NCI-H2171 treated with DMSO at 0.1 percent for 48 hours (cell line): ENCODE results near the gene VPS50.
A peak's percentile ranks its signal among the peaks of the same experiment; 100 is the strongest.

Source experiments
- DNase-seq: peaks from one replicate; lab custom pipeline; 2025; lab: John Stamatoyannopoulos, UW

Gene VPS50, protein sequence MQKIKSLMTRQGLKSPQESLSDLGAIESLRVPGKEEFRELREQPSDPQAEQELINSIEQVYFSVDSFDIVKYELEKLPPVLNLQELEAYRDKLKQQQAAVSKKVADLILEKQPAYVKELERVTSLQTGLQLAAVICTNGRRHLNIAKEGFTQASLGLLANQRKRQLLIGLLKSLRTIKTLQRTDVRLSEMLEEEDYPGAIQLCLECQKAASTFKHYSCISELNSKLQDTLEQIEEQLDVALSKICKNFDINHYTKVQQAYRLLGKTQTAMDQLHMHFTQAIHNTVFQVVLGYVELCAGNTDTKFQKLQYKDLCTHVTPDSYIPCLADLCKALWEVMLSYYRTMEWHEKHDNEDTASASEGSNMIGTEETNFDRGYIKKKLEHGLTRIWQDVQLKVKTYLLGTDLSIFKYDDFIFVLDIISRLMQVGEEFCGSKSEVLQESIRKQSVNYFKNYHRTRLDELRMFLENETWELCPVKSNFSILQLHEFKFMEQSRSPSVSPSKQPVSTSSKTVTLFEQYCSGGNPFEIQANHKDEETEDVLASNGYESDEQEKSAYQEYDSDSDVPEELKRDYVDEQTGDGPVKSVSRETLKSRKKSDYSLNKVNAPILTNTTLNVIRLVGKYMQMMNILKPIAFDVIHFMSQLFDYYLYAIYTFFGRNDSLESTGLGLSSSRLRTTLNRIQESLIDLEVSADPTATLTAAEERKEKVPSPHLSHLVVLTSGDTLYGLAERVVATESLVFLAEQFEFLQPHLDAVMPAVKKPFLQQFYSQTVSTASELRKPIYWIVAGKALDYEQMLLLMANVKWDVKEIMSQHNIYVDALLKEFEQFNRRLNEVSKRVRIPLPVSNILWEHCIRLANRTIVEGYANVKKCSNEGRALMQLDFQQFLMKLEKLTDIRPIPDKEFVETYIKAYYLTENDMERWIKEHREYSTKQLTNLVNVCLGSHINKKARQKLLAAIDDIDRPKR

DNA sequence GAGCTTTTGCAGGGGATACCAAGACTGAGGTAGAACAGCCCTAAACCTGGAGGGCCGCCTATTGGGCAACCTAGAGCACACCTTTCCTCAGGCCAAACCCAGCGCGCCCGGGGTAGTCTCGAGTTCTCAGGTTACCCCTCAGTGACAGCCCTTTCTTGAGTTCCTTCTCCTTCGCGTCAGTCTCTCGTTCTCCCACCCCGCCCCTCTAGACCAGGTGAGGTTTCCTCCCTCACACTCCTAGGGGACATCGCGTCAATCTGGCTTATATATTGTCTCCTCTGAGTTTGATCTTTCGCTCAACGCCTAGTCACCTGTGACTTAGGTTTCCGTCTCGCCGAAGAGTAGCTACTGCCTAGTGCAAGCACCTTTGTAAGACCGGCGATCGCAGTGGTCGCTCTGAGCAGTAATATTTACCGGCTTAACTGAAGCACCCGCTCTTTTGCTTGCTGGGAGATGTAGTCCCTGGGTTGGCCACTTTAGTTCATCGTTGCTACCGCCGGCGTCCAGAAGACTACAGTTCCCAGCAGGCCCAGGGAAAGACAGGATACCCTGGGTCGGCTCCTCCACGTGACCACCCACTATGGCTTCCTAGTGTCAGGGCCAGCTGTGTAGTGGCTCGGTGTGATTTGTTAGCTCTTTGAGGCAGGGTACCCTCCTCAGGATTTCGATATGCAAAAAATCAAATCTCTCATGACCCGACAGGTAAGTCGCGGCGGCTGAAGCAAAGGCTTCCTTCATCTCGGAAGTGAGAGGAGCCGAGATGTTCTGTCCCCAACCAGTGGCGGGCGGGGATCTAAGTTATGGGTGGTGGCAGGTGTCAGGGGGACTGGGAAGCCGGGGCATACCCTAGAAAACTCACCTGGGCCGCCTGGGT, at the start of gene VPS50:
TSS of gene VPS50 (plus strand) at position 568 of the 874 bp plus-strand sequence. CDS start at position 670, 102 bp downstream.
- peak; percentile 99 for DNase-seq

DNA sequence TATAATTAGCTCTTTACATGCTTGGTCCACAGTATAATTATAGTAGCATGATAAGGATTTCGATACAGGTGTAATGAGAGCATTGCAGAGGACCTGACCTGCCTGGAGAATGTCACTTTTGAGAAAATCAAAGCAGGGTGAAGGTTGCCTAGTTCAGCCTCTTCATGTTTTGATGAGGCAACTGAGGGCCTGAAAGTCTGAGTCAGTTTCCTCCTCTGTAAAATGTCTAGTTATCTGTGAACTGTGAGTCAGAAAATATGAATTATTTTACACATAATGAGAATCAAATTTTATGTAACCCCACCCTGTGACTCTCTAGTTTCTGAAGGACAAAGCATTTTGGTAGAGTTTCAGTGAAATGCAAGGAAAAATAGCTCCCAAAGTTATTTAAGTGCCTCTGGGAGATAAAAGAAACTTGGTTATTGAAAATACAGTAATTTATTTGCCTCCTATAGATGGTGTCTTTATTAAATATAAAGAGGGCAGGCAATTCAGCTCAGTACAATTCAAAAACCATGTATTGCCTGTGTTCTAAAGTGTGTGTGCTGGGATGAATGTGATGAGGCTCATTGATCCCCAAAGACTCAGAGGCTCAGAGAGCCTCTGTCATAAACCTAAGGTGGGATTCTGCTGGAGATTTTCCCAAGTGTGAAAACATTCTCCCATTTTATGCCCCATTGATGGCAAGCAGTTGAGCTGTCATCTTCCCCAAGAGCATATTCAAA, 46.7 kb upstream of the VPS50 start:
- DNase-seq = no peak

DNA sequence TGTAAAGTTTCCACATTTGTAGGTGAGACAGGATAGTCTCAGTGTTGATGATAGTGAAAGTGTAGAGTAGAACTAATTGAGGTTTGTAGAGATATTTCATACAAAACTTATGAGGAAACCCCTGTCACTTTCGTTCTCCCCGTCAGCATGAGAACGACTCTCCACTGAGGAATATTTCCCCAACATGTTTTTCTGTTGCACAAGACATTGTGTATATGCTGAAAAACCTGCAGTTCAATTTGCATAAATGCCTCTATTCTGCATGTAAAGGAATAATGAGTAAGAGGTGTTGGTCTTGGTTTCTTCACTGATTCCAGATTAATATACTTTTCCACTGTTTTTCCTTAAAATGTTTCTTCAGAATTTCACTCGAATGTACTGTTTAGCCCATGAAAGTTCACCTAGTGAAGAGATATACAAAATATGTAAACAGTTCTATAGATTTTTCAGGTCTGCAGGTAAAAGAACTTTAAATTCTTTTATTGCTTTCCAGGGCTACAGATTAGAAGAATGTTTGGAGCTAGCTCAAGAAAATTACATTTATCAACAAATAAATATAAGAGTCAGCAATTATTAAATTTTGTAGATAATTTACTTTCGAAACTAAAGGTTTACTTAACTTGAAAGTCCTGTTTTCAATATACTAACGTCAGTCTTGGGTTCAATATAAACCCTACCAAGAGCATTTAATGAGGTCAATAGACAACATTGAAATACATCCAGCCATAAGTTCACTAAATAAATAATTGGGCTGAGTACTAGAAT, 43.1 kb upstream of the VPS50 start:
- DNase-seq = no peak

DNA sequence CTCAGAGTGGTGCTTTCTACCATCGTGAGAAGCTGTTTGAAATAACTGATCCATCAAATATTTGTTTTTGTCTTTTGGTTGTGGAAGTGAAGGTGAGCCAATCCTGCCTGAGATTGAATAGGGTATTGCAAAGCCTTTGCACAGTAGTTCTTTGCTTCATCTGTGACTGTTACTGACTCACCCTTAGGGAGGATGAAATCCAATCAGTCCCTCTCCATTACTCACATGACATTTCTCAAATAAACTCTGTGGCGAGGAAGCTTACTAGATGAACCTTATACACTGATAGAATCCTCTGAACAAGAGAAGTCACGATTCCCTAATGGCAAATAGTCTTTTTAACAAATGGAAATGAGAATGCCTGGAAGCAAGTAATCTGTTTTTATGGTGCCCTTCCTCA, 37.8 kb upstream of the VPS50 start:
- DNase-seq = no peak

DNA sequence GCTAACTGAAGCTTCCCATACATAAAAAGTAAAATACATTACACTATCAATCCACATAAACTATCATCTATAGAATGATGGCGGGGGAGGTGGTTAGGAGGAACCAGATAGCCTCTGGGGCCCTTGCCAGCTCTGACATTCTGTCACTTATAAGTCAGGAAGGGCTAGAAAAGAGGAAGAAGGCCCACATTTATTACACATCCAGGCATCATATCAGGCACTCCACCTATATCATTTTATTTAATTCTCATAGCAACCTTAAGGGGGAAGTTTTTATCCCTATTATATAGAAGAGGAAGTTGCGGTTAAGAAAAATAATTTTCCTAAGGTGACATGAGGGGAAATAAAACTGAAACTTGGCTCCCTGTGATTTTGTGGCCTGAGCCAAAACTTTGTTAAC, 35.8 kb upstream of the VPS50 start:
- DNase-seq = no peak

DNA sequence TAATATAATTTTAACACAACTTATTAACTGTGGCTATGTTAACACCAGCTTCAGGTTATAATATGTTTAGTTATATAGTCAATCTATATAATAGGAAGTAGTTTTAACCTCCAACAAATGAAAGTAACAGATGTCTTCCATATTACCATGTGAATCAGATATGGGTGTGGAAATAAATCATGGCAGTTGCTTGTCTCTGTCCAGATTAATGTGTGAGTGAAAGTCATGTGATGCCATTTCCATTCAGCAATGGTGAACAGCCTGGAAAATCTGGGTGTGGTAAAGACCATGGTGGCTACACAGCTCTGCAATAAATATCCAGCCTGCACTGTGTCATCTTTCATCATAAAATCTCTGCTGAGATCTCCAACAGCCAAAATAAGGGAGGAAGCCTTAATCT, 33.7 kb upstream of the VPS50 start:
- peak; percentile 34 for DNase-seq

DNA sequence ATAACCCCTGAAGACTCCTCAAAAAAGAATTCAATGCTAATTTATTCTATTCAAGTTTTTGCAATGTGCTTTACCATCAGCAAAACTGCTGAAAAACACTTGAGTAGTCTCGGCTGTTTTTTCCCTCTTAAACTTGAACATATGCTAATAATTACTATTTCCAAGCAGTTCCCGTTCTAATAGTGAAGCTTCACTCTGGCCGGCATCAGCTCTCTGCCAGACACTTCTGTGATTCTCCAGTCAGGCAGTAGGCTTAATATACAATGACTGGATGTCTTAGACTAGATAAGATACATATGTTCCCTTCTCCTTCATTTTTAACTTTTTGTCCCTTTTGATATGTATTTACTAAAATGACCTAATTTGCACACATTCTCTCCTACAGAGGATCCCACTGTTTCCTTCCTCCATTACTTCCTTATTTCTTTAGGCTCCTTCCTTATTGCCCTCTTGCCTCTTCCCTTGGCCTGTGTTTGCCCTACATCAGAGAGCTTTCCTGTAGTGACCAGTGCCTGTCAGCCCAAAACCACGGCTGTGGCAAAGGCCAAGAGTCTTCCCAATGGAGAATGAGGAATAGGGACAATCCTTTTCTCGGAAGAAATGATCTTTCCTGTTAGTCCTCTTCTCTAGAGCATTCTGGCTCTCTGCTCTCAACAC, 29.4 kb upstream of the VPS50 start:
- DNase-seq = no peak

DNA sequence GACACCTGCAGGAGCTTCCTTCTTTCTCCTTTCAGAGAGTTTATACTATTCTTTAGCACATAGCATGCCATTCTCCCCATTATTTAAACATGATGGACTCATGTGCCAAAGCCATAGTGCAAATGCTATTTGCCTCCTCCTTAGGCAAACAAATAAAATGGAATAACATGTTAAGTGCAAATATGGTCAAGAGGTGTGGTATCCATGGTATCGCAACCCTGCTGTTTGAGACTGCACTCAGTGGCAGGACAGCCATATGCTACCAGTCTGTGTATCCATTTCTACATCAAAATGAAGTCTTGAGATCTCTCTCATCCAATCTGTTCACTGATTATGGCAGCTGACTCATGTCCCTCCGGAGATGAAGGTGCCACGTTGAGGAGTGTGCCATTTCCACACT, 28.7 kb upstream of the VPS50 start:
- peak; percentile 96 for DNase-seq

DNA sequence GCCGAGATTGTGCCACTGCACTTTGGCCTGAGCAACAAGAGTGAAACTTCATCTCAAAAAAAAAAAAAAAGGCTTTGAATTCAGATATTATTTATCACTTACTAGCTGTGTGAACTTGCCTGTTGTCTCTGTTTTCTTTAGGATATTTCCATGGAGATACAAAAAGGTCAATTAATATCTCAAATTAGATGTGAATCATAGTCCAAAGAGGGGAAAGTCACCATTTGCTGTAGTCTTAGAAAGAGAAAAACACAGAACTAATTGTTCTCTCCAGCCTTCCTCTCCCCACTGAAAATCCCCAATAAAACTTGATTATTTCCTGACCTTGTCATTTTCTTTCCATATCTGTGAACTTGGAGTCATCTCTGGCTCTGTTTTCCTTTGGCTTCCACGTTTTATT, 27.1 kb upstream of the VPS50 start:
- DNase-seq = no peak

DNA sequence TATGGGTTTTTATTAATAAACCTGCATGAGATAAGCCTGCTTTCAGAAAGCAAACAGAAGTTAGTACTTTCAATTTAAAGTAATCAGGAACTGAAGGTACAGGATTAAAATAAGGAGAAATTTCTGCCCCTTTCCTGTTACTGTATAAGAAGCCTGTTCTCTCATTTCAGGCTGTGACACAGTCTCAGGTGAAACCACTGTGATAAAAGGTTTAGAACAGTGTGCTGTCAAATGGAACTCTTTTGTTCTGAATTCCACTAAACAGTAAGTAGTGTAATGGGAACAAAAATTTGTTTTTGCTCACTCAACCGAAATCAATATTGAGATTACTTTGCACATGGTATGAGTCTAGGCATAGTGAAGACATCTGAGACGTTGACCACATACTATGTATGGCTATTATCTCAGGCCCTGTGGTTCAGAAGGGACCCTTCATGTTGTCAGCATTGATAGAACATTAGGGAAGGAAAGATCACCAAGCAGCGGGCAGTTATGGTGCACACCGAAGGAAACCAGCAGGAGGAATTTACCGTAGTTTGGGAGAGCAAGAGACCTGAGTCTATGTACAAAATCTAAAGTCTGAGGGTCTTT, 20.8 kb upstream of the VPS50 start:
- no peak for DNase-seq

DNA sequence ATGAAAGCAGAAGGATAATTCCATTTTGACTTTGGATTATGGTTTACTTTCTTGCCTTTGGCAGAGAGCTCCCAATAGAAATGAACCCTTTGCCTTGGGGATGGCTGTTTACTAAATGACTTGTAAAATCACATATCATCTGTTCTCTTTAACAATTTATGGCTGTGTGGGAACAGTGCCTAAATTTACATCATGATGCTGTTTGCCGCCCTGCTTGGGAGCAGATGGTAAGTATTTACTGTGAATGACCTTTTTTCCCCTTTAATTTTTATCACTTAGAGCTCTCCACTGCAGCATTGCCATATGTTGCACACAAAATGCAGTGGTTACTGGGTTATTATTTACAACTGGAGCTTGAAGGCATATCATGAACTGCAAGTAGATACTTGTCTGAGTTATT, 19.3 kb upstream of the VPS50 start:
- DNase-seq = peak; percentile 99

DNA sequence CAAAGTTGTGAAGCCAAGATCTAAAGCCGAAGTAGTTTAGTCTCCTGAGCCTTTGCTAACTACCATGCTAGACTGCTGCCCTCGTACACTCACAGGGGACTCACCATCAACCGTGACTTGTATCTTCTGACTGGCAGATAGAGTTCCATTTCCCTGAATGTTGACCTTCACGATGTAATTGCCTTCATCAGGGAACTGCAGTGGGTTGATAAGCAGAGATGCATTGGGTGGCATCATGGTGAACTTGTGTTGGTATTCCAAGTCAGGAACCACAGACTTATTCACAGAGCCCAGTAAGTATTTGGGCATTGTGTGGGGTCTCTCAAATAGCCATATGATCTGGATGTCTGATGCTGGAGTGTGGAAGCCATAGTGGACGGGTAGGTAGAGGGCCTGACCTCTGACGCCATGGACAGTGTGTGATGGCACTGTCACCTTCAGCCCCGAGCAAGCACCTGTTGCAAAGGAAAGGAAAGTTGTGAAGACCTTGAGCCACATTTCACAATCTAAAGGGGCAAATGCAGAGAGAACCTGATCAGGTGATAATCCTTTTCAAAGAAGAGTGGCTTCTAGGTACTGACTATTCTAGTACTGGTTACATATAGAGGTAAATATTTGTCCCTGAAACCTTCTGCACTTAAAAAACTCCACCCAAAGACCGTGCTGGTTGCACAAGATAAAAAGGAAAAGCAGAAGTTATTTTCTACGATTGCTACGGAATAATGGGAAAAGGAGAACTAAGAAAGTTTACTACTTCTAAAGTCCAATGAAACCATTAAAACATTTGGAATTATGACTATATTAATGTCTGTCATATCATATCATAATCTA, 13.0 kb upstream of the VPS50 start:
- DNase-seq = no peak

DNA sequence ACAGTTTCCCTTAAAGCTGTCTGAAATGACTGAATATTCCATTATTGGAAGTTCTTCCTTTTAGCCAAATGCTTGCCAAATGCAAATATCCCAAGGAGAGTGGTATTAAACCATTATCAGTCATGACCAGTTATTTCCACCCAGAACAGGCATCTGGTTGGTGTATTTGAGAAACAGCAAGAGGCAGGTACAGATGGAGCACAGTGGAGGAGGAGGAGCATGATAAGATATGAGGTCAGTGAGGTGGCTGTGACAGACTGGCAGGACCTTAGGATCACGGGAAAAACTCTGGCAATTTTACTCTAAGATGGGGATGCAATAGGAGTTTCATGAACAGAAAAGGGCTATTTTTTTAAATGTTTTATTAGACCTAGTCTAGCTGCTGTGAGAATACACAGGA, 12.3 kb upstream of the VPS50 start:
- DNase-seq = peak; percentile 16

DNA sequence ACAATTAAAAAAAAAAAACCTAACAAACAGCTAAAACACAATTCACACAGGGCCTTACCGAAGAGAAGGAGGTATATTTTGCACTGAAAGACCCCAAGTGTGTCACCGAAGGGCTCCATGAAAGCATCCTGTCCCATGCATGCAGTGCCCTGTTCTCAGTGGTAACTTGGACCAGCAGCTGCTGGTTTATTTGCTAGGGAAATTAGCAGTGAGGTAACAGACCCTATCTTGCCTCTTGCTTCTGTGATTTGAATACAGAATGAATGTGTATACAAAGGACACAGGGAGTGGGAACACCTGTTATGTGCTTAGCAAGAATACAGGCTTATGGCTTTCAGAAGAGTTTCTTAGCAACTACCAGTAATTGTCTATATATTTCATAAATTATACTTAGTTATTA, 5.9 kb upstream of the VPS50 start, which contains the start of gene HEPACAM2:
TSS of gene HEPACAM2 (minus strand) at position 160 of the 400 bp plus-strand sequence.
- DNase-seq = peak; percentile 89

DNA sequence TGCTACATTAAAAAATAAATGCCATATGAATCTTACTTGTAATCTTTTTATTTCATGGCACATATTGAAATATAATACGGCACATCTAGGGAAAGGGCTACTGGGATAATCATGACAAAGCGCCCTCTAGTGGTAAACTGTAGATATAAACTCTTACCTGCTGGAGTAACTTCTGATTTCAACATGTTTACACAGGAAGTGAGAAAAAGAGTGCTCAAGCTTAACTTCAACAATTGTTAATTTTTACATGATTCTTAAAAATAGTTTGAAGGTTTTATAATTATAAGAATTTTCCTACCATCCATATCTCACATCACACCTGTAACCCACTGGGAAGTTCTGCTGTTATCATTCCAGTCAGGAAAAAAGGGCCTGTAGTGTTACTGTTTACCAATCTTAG, 3.9 kb upstream of the VPS50 start:
- DNase-seq = peak; percentile 82

DNA sequence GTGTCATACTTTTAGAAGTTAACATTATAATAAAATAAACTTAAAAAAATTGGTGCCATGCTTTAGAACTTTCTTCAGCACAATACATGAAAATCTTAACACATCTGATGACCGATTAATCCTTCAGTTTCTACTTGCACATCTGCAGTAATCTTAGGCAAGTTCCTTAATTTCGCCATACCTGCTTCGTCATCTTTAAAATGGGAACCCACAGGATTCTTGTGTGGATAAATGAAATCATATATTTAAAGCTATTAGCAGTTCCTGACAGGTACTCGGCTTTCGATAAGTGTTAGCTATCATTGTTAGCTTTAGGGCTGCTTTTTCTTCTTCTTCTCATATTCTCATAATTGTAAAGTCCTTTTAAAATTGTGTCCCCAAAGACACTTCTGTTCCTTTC, 907 bp upstream of the VPS50 start:
- no peak for DNase-seq

DNA sequence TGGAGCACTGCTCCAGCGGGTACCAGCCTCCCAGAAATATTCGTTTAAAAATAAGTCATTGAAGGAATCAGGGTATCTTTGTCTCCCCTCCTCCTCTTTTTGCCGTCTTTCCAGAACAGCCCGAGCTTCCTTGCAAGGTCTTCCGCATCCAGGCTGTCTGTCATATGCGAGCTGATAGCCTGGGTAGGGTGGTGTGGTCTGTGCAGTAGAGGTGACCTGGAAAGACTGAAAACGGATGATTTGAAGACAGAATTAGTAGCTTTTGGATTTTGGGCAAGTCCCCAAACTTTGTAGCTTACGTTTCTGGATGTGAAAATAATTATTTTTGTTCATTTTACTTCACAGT, 480 bp downstream of the VPS50 start:
- DNase-seq = peak; percentile 50

DNA sequence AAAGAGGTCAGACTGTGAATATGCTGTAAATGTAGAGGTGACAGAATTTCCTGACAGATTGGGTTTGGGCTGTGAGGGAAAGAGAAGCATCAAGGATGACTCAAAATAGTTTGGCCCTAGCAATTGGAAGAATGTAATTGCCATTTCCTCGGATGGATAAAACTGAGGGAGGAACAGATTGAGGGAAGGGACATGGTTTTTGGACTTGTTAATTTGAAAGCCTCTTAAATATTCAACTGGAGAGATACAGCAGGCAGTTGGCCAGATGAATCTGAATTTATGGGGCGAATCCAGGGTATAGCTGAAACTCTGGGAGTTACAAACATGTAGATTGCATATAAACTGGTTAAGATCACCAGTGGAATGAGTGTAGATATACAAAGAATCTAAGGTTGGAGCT, 3.4 kb downstream of the VPS50 start:
- no peak for DNase-seq

DNA sequence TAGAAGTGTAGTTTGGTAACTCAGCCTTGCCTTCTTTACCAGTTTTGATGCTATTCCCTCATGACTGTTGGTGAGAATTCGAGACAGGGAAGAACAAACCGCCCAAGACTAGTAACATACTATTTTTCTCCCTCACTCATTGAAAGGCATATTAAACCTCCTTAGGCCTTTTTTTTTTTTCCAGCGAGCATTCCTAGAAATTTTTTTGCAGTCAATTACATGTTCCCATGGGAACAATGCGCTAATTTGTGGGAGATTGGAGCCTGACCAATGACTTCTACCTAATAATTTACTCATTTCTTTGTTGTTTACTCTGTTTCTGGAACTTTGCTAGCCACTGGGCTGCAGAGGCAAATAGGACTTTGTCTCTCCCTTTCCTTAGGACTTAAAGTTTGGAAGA, 6.0 kb downstream of the VPS50 start:
- no peak for DNase-seq
